Stimulated activated CD8-positive, alpha-beta memory T cell treated with anti-CD3 and anti-CD28 coated beads, Interleukin-12 subunit alpha, Interleukin-12 subunit beta, amount 100 ng/mL, for 1 hour (primary cell): Measurements from ENCODE around the gene ADCY9.

ENCODE experiments used
- DNase-seq: peaks from one replicate; pipeline ENCODE4 v3.0.0-alpha.2; 2020; ENCODE audit warnings: low read depth

Gene ADCY9

GRCh38 chr16:4003166-4003565 is 113.1 kb downstream of the ADCY9 start:
- DNase-seq: no peak

- no peak for DNase-seq
These were observed 114.1 kb downstream of the ADCY9 start for GRCh38 chr16:4002121-4002520.

- DNase-seq: no peak
These were observed 116.5 kb downstream of the ADCY9 start for GRCh38 chr16:3999479-4000325.

- DNase-seq: no peak
These were observed 117.3 kb downstream of the ADCY9 start for GRCh38 chr16:3998793-3999478.

- DNase-seq: no peak
These were observed 118.9 kb downstream of the ADCY9 start for GRCh38 chr16:3997231-3997841.

GRCh38 chr16:3995001-3995400 is 121.2 kb downstream of the ADCY9 start:
- DNase-seq: no peak

GRCh38 chr16:3993052-3993785 is 123.0 kb downstream of the ADCY9 start:
- DNase-seq: no peak

GRCh38 chr16:3992297-3993051 is 123.8 kb downstream of the ADCY9 start:
- DNase-seq: no peak

- no peak for DNase-seq
These were observed 127.4 kb downstream of the ADCY9 start for GRCh38 chr16:3988824-3989223.

GRCh38 chr16:3988011-3988410 is 128.2 kb downstream of the ADCY9 start:
- no peak for DNase-seq

- DNase-seq: no peak
These were observed 129.0 kb downstream of the ADCY9 start for GRCh38 chr16:3987231-3987630.

- no peak for DNase-seq
These were observed 130.1 kb downstream of the ADCY9 start for GRCh38 chr16:3986235-3986544.

GRCh38 chr16:3984111-3985060 is 131.9 kb downstream of the ADCY9 start:
- DNase-seq: no peak

GRCh38 chr16:3983081-3983520 is 133.1 kb downstream of the ADCY9 start:
- no peak for DNase-seq

GRCh38 chr16:3982216-3982615 is 134.0 kb downstream of the ADCY9 start:
- no peak for DNase-seq

GRCh38 chr16:3980253-3981111 is 135.8 kb downstream of the ADCY9 start:
- no peak for DNase-seq

- DNase-seq: no peak
These were observed 136.7 kb downstream of the ADCY9 start for GRCh38 chr16:3979518-3979917.

GRCh38 chr16:3979070-3979469 is 137.2 kb downstream of the ADCY9 start:
- DNase-seq: no peak

GRCh38 chr16:3977376-3977775 is 138.9 kb downstream of the ADCY9 start:
- DNase-seq: no peak

- DNase-seq: no peak
These were observed 141.5 kb downstream of the ADCY9 start for GRCh38 chr16:3974751-3975150.
